Activated CD4-positive, alpha-beta T cell treated with anti-CD3 and anti-CD28 coated beads, Interleukin-2, amount 50 U/mL, for 48 hours (primary cell): Measurements from ENCODE around the gene INPP4A.

Experiments
- DNase-seq, 2 experiments: peaks; one replicate each; pipeline ENCODE4 v3.0.0-alpha.2; 2020

INPP4A gene

DNA sequence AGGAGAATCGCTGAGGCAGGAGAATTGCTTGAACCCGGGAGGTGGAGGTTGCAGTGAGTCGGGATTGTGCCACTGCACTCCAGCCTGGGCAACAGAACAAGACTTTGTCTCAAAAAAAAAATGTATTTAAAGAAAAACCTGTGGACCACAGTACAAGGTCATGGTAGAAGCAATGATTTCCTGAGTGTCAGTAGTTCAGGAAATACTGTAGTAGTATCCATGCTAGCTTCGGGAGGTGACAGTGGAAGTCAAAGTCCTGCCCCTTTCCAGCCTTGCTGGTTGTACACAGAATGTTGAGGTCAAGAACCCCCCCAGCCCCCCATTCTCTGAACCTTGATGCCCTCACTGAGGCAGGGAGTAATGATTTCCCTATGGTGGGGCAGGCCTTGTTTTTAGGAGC is 56.6 kb downstream of the INPP4A start:
- DNase-seq: no peak

GRCh38 chr2:98501876-98502275 is 57.2 kb downstream of the INPP4A start:
- no peak for DNase-seq

DNA sequence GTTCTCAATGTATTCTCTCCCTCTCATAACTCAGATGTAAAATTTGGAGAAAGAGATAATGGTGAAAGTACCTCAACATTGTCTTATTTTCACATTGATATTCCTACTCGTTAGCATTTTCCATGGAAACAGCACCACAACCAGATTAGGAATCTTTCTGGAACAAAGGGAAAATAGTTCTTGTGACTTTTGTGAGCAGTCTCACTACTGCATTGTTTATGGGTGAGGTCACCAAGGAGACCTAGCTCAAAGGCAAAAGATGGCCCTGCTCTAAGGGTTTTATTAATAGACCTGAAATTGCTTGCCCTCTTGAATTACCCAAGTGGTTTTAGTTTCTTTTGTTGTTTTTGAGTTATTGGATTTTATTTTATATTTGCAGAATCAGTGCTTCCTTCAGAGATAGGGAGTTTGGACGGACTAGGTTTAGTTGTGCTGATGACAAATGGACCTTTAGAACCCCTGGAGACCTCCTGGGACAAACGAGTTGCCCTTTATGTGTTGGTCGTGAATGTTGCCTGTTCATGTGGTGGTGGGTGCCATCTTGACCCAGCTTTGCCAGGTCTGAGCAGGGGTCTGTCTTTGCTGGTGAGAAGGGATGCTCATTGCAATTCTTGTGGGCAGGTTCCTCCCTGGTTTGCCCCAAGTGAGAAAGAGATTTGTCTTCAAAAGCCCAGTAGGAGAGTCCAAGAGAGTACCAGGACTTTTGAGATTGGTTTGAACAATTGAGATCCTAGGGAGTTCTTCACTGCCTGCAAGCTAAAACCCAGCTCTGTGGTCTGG is 58.1 kb downstream of the INPP4A start:
- no peak for DNase-seq

DNA sequence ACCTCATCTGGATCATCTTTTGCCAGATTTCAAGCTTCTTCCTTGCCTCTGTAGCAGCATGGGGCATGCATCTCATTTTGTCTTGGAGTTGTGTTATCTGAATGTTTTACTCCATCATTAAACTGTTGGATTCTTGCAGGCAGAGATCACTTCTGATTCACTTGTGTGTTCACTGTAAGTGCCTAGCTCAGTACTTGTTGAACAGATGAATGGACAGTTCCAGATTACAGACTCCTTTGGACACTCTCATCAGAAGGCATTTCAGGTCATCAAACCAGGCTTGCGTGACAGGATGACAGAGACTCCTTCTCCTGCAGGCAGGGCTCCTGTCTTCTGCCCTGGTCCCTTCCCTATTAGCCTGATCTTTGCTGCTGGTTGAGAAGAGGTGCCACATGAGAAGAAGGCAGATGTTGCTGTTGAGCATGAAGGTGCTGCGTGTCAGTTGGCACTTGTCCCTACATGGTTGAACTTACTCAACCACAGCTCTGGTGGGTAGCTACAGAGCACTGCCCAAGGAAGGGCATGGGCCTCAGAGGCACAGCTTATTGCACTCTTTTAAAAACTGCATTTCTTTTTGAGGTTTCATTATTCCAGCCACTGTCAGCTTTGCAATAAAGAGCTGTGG is 58.9 kb downstream of the INPP4A start:
- no peak for DNase-seq

- DNase-seq: no peak
Observed at GRCh38 chr2:98504381-98505109, 59.9 kb downstream of the INPP4A start.

DNA sequence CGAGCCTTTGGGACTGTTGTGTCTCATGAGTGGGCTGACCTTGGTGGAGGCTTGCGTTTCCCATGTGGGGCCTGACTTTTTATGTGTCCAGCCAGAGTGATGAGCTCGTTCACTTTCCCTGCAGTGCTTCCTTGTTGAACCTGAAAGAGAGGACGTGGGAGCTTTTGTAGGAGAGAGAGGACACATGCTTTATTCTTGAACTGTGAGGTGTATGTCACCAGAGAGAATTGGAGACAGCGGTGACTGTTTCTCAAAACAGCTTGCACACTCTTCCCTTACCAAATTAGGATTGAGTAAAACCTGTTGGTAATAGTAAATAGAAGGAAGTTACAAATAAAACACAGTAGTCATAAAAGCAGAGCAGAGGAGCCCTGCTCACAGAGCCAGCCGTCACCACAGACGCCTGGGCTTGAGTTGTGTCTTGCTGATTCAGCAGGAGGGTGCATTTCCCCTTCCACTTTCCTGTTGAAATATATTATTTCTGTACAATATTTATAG is 60.7 kb downstream of the INPP4A start:
- DNase-seq: peak in 1 of 2 experiments; percentile 29

DNA sequence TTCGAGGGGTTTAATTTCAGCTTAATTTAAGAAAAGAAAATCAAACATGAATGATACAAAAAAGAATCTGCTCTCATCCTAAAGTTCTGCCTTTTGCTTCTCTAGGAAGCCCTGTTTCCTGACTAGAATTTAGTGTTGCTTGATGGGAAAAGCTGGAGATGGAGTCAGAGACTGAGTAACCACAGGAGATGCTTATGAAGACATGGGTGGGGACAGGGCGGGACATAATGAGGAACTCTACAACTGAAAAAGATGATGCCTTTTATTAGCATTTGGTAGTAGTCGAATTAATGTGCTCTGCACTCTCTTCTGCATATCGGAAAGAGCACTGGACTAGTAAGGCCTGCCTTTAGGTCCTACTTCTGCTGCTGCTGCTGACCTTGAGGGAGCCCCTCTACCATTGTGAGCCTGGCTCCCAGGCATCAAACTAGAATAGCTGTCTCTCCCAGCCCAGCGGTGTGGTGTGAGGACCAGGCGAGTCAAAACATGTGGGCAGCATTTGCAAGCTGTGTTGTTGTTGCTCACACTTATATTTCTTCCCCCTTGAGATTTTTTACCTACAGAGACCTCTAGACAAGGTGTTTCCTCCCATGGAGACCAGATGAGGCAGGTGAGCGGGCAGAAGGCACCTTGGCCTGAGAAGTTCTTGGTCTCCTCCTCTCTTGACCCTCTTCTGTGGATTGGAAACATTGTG is 61.5 kb downstream of the INPP4A start:
- no peak for DNase-seq

DNA sequence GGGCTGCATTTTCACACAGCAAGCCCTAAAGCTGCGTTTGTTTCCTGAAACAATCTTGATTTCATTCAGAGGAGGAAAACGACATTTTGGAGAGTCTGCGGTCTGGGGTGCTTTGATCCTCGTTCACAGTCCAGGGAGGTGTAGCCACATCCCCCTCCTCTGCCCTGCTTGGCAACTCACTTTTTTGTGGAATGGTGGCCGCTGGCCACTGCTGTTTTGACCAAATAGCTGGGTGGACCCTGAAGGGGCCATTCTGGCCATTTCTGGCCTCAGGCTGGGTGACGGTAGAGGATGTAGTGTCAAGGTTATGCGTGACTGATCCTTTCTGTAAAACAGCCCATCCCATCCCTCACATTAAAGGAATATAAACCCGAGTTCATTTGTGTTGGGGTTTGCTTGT is 62.2 kb downstream of the INPP4A start:
- DNase-seq: no peak

DNA sequence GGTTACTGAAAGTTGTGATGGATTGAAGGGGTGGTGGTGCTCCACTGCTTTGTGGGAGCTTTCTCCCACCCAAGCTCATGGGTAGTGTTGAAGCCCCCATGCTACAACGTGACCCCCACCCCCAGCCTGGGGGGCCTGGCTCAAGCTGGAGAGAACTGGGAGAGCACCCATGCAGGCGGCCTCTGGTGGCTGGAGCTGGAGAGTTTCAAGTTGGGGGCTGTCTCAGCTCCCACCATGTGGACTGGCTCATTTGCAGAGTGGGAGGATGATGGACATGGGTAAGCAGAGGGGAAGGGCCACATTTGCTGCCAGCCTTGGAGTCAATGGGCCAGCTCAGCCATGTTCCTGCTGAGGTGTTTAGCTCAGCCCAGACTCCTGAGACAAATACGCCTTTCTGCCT is 62.8 kb downstream of the INPP4A start:
- DNase-seq: no peak

DNA sequence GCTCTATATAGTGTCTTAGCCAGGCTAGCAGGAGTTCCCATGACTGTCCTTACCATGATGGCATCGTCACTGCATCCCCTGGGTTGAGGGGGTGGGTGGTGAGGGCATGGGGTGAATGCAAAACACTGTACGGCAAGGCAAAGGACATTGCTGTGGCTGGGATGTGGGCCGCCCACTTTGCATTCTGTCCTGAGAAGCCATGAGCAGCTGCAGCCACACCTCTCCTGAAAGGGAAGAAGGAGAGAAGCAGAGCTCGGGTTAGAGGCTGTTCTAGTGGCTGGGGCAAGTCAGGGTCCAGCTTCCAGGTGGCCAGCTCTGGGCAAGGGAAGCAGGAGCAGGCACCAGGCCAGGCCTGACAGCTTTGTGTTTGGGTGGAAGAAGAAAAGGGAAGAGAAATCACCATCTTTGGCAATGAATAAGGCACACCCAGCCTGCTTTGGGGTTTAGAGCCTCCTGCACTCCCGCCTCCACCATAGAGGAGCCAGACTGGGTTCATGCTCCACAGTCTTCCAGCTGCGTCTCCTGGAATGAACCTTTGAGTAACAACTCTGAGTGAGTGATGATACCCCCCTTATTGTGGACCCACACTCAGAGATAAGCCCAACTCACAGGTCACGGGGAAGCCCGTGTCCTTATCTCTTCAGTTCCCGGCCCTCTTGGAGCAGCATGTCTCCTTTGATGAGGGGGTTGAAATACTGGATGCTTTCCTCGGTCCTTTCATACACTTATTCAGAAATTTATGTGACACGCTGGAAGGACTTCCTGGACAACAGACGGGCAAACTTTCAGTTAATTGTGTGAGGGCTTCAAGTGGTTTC is 63.4 kb downstream of the INPP4A start:
- no peak for DNase-seq

GRCh38 chr2:98508709-98509066 is 64.0 kb downstream of the INPP4A start:
- peak; percentile 78 to 85 for DNase-seq

DNA sequence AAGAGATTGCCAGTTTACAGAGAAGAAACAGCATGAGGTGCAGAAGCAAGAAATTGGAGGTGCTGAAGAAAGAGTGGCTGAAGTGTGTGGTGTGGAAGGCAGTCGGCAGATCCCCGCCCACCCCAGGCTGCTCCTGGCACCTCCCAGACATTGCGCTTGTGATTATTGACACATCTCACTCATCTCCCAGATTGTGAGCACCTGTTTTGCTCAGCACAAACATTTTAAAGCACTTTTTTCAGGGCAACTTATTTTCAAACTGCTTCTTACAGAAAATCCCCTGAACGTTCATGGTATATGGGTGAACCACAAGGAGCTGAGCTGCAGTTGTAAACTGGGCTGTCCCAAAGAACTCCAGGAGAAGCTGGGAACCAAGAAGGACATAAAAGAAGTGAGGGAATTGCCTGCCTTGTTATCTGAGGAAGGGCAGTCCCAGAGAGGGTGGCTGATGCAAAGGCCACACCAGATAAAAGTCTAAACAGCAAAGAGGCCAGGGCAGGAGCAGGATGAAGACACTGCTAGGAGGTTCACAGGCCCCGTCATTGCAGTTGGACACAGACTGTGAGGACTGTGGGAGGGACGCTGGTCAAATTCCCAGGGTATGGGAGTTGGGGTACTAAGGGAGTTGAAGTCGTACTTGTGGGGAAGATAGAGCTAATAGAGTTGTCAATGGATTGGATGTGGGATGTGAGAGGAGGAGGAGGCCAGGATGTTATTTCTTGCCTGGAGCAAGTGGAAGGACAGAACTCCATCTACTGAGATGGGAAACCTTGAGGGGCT is 65.1 kb downstream of the INPP4A start:
- DNase-seq: no peak

DNA sequence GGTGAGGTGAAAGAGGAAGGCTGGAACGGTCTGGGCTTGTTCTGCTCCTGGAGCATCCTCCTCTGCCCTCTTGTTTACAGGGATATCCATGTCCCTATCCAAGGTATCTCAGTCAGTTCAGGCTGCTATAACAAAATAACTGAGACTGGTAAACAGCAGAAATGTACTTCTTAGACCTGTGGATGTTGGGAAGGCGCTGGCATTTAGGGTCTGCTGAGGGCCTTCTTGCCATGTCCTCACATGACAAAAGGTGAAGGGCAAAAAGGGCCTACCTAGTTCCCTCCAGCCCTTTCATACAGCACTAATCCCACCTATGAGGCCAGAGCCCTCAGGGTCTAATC is 65.6 kb downstream of the INPP4A start:
- no peak for DNase-seq

GRCh38 chr2:98511981-98512380 is 67.3 kb downstream of the INPP4A start:
- DNase-seq: no peak

DNA sequence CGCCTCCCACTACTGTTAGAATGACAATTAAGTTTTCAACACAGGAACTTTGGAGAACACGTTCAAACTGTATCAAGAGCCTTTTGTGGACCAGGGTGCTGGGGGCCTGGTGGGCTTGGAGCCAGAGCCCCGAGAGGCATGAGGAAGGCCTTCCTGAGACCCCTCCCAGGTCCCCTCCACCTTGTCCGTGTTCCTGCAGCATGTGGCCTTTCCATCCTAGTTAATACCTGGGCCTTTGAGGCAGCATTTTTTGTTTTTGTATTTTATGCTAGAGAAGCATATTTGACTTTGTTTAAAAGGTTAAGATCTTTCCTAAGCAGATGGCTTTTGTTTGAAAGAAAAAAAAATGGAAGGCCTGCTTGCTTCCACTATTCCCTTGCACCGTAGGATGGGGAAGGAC is 68.0 kb downstream of the INPP4A start:
- no peak for DNase-seq

GRCh38 chr2:98514096-98514639 is 69.5 kb downstream of the INPP4A start:
- no peak for DNase-seq

- no peak for DNase-seq
Observed at GRCh38 chr2:98514879-98515249, 70.2 kb downstream of the INPP4A start.

GRCh38 chr2:98515250-98515991 is 70.8 kb downstream of the INPP4A start:
- DNase-seq: no peak

DNA sequence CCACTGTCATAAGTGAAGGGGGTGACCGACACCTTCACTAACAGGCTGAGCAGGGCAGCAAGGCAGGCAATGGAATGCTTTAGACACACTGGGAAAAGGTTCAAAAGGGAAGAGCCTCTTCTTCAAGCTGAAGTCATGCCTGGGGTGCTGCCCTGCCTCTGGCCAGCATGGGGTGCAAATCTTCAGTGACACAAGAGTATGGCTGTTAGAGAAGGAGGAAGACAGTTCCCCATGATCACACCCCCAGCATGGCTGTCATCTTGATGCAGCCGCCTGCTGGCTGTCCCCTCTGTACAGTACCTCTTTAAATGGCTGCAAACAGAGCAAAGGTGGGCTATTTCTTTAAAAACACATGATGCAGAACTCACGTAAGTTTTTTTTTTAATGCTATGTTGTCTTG is 71.9 kb downstream of the INPP4A start:
- DNase-seq: no peak

DNA sequence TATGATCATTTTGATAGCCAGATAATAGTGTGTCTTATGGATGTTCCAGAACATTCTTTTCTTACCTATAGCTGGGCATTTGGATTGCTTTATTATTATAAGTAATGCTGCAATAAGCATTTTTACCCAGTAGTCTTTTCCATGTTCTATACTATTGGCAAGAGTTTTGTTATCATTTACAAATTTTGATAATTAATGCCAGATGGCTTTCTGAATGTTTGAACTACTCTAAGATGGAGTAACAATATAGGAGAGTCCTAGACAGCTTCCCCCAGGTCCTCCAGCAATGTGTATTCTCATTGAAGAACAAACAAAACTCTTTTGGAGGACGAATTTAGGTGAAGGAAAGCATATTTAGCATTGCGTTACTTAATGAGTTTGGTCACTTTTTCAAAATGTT is 73.0 kb downstream of the INPP4A start:
- no peak for DNase-seq

- peak; percentile 48 to 62 for DNase-seq
Observed at GRCh38 chr2:98518101-98518500, 73.4 kb downstream of the INPP4A start.
